GM23248 (cell line): ENCODE measurements around the gene ZHX3.

ENCODE experiments used
- EZH2 ChIP-seq: fragments of 200-600 bp; sonication (generic); IDR thresholded peaks from 2 replicates; pipeline ENCODE4 v1.6.1; 2018; ENCODE audit warnings: antibody characterized with exemption, mild to moderate bottlenecking; ENCODE audit not compliant: insufficient read depth, poor library complexity, severe bottlenecking
- EZH2phosphoT487 ChIP-seq: fragments of 200-600 bp; sonication (generic); IDR thresholded peaks from 2 replicates; pipeline ENCODE4 v1.6.1; 2018; ENCODE audit warnings: antibody characterized with exemption, moderate library complexity, mild to moderate bottlenecking, low read depth; ENCODE audit not compliant: insufficient read depth

DNA sequence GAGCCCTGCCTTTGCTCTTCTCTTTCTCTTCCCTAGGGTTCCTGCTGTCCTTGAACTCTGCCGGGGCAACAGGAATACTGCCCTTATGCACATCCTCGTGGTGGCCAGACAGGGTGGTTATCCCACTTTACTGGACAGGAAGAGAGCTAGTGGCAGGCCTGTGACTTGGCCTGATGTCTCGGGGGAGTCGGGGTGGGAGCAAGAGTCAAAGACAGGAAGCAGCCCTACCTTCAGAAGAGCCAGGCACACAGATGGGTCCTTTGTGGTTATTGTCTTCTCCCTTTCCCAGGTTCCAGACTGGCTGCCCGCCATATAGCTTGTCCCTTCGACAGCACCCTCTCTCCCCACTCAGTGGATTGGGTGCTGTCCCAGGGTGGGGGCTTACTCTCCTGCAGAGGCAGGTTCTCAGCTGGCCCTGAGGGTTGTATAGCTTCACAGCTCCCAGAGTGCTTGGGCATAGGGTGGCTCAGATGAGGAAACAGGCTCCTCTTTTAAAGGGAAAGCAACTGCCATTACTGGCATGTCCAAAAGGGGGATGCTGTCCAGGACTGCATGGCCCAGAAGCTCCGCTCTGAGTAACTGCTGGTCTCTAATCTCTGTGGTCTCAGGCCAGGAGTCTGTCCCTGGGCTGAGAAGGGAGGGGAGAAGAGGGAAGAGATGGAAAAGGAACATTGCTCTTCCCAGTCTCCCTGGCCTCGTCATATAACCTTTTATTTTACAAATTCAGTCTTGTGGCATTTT lies 162.9 kb downstream of the ZHX3 start:
- TF ChIP-seq EZH2phosphoT487 (no peak), EZH2 (no peak)
